ENCODE results near the gene DBNDD2. TPM values are rescaled to one million over a fixed set of nuclear protein-coding genes. Genes with fewer than 3 reads are reported as not detected.

Gene DBNDD2
- polyA plus RNA-seq, 4 donors, result 21.9 to 26.2 (median 24.5) TPM

GRCh38 chr20:45413479-45413878 lies 5.4 kb downstream of the DBNDD2 start:
- DNase-seq (ENCODE audit: low read depth in 4 of 4, low spot score in 2 of 4), result no peak

GRCh38 chr20:45415822-45416637 lies 7.9 kb downstream of the DBNDD2 start, which contains the start of gene PIGT:
PIGT (plus strand) TSS chr20:45416141; CDS start chr20:45416157, 16 bp downstream.
- DNase-seq (ENCODE audit: low read depth in 4 of 4, low spot score in 2 of 4), result peak in 3 of 4 donors; percentile 51 to 74 (median 61)

GRCh38 chr20:45416917-45417316 lies 8.8 kb downstream of the DBNDD2 start:
- no peak for DNase-seq (ENCODE audit: low read depth in 4 of 4, low spot score in 2 of 4)

- DNase-seq (ENCODE audit: low read depth in 4 of 4, low spot score in 2 of 4), result no peak
These were observed 11.4 kb downstream of the DBNDD2 start for GRCh38 chr20:45419188-45420091.

DNA sequence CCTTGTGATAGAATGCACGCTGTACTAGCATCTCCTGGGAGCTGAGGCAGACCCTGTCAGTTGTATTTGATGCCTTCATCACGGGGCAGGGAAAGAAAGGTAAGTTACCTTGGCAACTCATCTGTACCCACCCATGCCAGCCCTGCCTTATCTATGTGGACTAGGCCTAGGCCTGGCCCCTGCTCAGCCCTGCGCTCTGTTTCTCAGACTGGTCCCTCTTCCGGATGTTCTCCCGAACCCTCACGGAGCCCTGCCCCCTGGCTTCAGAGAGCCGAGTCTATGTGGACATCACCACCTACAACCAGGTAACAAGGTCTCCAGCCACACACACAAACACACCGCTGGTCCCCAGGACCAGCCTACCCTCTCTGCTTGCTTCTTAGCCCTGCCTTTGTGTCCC lies 12.0 kb downstream of the DBNDD2 start:
- DNase-seq (ENCODE audit: low read depth in 4 of 4, low spot score in 2 of 4), result no peak

DNA sequence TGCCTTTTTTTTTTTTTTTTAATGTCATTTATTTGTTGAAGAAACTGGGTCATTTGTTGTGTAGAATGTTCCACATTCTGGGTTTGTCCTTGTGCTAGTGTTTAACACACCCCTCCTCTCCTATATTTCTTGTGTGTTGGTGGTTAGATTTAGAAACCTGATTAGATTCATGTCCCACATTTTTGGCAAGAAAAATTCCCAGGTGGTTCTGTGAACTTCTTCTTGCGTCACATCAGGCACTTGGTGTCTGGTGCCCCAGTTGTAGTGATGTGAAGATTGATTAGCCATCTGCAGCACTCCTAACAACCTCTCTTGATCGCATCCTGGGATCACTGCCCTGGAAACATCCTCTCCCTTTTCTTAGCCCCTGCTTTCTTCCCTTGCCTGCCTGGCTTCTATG lies 15.6 kb downstream of the DBNDD2 start:
- DNase-seq (ENCODE audit: low read depth in 4 of 4, low spot score in 2 of 4), result no peak

- no peak for DNase-seq (ENCODE audit: low read depth in 4 of 4, low spot score in 2 of 4)
These were observed 17.5 kb downstream of the DBNDD2 start for GRCh38 chr20:45425561-45425960.

DNA sequence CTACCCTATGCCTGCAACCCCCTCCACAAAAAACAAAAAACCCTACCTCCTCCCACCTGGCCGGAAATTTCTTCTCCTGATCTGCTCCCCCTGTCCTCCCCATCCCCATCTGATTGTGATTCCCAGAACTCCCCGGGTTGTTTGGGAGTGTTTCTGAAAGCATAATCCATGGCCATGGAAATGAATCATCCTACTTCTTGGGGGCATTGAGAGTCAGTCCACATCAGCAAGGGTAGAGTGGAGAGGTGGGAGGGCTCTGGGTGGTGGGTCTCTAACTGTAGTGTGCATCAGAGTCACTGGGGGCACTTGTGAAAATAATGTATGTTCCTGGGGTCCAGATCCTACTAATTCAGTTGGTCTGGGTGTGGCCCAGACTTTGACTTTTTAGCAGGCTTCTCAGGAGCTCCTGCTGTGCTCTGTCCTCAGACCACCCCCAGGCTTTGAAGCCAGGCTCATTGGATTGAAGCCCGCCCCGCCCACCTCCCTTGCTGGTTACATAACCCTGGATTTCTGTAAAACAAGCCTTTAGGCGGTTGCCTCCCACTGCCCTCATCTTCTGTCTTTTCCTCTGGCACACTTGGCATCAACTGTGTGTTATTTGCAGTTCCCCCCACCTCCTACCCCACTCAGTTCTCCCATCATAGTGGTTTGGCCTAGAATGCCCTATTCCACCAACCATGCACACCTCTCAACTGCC lies 18.4 kb downstream of the DBNDD2 start:
- DNase-seq (ENCODE audit: low read depth in 4 of 4, low spot score in 2 of 4), result no peak

DNA sequence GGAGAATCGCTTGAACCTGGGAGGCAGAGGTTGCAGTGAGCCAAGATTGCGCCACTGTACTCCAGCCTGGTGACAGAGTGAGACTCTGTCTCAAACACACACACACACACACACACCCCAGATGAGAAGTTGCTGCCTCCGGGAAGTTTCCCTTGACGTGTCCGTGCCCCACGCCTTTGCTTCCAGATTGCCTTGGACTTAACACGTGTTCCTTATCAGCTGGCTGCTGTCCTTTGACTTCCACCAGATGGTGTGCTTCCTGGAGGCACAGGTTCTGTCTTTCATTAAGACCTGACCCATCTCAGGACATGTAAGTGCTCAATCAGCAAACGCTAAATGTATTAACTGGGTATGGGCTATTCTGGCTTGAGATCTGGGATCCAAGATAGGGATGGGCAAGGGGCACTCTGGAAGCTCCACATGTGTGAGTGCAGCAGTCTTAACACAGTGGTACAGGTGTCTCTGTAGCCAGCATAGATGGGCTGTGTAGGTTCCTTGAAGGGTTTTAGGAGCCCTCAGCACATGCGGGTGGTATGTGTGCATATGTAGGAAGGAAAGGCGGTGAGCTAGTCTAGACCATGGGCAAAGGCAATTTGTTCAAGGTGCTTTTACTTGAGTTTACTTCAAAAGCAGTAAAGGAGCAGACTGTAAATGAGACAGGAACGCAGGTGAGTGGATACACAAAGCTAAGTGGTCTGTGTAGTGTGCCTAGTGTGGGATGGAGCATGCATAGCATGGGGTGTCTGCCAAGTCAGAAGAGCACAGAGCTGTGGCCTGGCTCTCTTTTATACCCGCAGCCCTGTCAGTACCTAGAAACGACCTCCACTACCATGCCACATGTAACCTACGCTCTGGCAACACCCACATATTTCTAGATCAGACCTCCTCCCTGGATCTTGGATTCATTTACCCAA lies 19.4 kb downstream of the DBNDD2 start:
- DNase-seq (ENCODE audit: low read depth in 4 of 4, low spot score in 2 of 4), result no peak

- DNase-seq (ENCODE audit: low read depth in 4 of 4, low spot score in 2 of 4), result no peak
These were observed 21.5 kb downstream of the DBNDD2 start for GRCh38 chr20:45429618-45430017.

DNA sequence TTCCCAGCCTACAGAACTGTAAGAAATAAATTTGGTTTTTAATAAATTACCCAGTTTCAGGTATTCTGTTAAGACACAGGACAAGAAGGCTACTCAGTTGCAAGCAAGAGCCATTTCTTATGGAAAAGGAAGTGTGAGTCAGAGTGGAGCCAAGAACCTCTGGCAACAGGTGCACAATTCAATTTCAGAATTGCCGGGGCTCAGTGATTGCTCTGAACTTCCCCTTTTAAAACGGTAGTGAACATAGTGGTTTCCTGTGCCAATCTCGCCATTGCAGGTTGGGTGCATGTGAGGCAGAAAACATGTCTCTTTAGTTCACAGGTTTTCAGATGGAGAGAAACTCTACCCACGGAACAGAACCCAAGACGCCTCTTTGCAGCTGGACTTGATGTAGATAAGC lies 24.2 kb downstream of the DBNDD2 start:
- no peak for DNase-seq (ENCODE audit: low read depth in 4 of 4, low spot score in 2 of 4)

GRCh38 chr20:45433316-45433715 lies 25.2 kb downstream of the DBNDD2 start:
- DNase-seq (ENCODE audit: low read depth in 4 of 4, low spot score in 2 of 4), result no peak

DNA sequence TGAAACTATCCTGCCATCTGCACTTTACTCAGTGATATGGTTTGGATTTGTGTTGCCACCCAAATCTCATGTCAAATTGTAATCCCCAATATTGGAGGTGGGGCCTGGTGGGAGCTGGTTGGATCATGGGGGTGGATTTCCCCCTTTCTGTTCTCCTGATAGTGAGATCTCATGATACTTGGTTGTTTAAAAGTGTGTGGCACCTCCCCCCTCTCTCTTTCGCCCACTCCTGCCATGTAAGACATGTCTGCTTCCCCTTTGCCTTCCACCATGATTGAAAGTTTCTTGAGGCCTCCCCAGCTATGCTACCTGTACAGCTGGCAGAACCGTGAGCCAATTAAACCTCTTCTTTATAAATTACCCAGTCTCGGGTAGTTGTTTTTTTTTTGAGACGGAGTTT lies 25.9 kb downstream of the DBNDD2 start:
- DNase-seq (ENCODE audit: low read depth in 4 of 4, low spot score in 2 of 4), result no peak

DNA sequence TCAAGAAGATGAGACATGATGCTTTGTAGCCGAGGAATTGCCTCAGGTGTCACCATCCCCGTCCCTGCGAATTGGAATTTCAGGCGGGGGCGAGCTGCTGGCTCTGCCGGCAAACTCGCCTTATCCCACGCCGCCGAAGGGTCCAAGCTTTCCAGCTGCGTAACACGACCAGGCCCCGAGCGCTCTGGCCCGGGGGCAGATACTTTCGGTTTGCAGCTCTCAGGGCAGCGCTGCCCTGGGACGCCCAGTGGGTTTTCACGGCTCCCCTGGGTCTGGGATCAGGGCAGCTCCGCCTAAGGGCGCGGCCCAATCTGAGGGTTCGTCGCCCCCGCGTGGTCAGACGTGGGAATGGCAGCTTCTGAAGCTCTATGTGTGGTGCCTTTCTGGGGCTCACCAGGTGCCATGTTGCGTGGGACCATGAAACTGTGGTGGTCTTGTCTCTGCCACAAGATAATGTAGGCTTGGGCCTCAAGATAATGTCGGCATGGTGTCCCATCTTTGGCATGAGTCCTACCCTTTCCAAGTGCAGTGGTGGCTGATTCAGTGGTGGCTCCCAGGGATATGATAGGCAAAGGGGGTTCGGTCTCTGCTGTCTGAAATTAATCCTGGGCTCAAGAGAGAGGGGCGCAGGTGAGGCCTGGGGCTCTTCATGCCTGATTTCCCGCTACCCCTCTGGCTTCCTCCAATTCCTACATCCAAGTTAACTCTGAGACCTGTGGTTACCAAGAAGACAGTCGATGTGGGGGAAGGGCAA lies 28.8 kb downstream of the DBNDD2 start:
- peak in 2 of 4 donors; percentile 61 to 67 for DNase-seq (ENCODE audit: low read depth in 4 of 4, low spot score in 2 of 4)

DNA sequence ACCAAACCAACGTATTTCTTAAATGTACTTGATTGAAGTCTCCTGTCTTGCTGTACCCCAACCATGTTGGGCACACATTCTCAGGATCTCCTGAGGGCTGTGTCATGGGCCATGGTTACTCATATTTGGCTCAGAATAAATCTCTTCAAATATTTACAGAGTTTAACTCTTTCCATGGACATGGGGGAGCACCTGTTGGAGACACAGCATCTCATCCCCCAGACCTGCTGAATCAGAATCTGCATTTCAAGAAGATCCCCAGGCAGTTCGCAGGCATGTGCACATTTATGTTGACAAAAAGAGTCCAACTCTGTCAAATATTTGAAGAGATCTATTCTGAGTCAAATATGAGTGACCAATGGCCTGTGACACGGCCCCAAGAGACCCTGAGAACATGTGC lies 32.3 kb downstream of the DBNDD2 start:
- no peak for DNase-seq (ENCODE audit: low read depth in 4 of 4, low spot score in 2 of 4)

DNA sequence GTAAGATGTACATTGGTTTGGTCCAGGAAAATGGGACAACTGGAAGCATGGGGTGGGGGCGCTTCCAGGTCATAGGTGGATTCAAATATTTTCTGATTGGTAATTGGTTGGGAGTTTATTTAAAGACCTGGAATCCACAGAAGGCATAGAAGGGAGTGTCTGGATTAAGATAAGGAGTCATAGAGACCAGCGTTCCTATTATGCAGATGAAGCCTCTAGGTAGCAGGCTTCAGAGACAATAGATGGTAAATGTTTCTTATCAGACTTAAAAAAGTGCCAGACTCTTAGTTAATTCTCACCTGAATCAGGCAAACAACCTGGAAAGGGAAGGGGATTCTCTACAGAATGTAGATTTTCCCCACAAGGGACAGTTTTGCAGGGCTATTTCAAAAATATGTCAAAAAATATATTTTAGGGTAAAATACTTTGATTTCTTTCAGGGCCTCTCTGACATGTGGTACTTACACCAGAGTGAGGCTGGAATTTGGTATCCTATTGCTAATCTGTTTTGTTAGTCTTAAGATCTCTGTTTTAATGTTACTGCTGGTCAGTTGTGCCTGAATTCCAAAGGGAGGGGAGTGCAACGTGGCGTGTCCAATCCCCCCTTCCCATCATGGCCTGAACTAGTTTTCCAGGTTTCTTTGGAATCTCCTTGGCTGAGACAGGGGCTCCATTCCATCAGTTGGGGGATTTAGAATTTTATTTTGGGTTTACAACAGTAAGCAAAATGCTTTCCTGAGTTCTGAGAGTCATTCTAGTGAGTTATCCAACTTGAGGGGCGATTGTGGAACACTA lies 33.0 kb downstream of the DBNDD2 start:
- no peak for DNase-seq (ENCODE audit: low read depth in 4 of 4, low spot score in 2 of 4)

DNA sequence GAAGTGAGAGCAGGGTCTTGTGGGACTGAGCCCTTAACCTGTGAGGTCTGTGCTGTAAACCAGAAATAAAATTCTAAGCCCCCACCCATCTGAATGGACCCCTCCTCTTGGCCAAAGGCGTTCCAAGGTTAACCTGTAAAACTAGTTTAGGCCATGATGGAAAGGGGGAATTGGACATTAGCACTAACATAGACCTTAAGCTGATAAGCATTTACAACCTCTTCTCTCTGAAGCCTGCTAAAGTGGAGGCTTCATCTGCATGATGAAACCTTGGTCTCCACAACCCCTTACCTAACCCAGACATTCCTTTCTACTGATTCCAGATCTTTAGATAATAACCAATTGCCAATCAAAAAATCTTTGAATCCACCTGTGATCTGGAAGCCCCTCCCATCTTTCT lies 33.7 kb downstream of the DBNDD2 start:
- DNase-seq (ENCODE audit: low read depth in 4 of 4, low spot score in 2 of 4), result no peak

DNA sequence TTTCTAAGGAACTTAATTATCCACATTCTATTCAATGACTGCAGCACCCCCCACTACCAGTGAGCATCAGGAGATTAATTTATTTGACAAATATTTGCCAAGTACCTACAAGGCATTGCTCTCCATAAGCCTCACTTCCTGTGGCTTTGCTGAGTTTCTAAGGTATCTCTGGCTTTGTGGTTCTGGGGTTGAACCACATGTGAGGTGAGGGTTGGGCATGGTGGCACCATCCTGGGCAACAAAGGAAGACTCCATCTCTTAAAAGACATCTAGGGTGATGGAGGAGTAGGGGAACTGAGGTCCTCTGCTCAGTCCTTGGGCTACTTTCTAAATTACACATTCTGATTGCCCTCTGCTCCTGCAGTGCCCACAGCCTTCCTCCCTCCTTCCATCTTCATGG lies 36.0 kb downstream of the DBNDD2 start:
- DNase-seq (ENCODE audit: low read depth in 4 of 4, low spot score in 2 of 4), result no peak

All from left renal cortex interstitium (tissue), 4 donors.